Mesodermal cell (in vitro differentiated cells): ENCODE data around the gene LMBRD2.

ENCODE experiments used
- H3K27ac ChIP-seq: 2 replicates; pipeline ENCODE4 v1.7.0; 2013; ENCODE audit warnings: mild to moderate bottlenecking, low read depth, low read length, moderate library complexity; ENCODE audit not compliant: severe bottlenecking
- H3K36me3 ChIP-seq: 2 replicates; pipeline ENCODE4 v1.7.1; 2013; ENCODE audit warnings: mild to moderate bottlenecking, low read length, moderate library complexity; ENCODE audit not compliant: control insufficient read depth, insufficient read depth
- H3K4me1 ChIP-seq: one replicate; pipeline ENCODE4 v1.7.1; 2013; ENCODE audit warnings: mild to moderate bottlenecking, low read length; ENCODE audit not compliant: insufficient read depth, control insufficient read depth, poor library complexity, severe bottlenecking
- H3K4me3 ChIP-seq: 2 replicates; pipeline ENCODE4 v1.7.0; 2013; ENCODE audit warnings: low read length, control low read depth, mild to moderate bottlenecking; ENCODE audit not compliant: insufficient read depth, poor library complexity, severe bottlenecking; ENCODE audit errors: extremely low read depth
- H3K9me3 ChIP-seq: 2 replicates; pipeline ENCODE4 v1.7.1; 2013; ENCODE audit warnings: mild to moderate bottlenecking, low read length, moderate library complexity; ENCODE audit not compliant: control insufficient read depth
- WGBS, 2 experiments: methylation state at CpG; one replicate each; pipeline ENCODE4 v1.1.5; 2013; ENCODE audit warnings: missing lambda C conversion rate in 2 of 2; ENCODE audit not compliant: insufficient coverage in 2 of 2; 5-methylcytosine and 5-hydroxymethylcytosine counted together

Gene LMBRD2

GRCh38 chr5:36068751-36069281, 82.9 kb downstream of the LMBRD2 start:
- H3K27ac ChIP-seq = no peak overlapping the region
- 90 to 96% methylated on average over 4 to 5 of the region's 5 CpGs for WGBS, 2 experiments
- no peaks in the 10 kb centered on the region for H3K36me3 ChIP-seq
- H3K4me3 ChIP-seq = no peak overlapping the region
- H3K9me3 ChIP-seq = no peaks in the 10 kb centered on the region
- peaks cover 8% of the 10 kb centered on the region for H3K4me1 ChIP-seq

GRCh38 chr5:36066540-36067210, 85.0 kb downstream of the LMBRD2 start, which contains the start of gene UGT3A2:
Gene UGT3A2 (minus strand): TSS chr5:36066882. CDS start chr5:36066789, 93 bp downstream.
- H3K9me3 ChIP-seq = no peaks in the 10 kb centered on the region
- H3K4me3 ChIP-seq = peak within 1 kb of the TSS; percentile 35
- peaks cover 8% of the 10 kb centered on the region for H3K4me1 ChIP-seq
- WGBS, 2 experiments = 0 to 1% methylated on average over 5 to 14 of the region's 22 CpGs
- no peaks in the 10 kb centered on the region for H3K36me3 ChIP-seq
- no peak within 1 kb of the TSS for H3K27ac ChIP-seq

- H3K4me1 ChIP-seq = peaks cover 8% of the 10 kb centered on the region
- H3K4me3 ChIP-seq = peak overlapping the region; percentile 35
- WGBS, 2 experiments = 27 to 40% methylated on average over 9 to 12 of the region's 13 CpGs
- no peak overlapping the region for H3K27ac ChIP-seq
- H3K9me3 ChIP-seq = no peaks in the 10 kb centered on the region
- no peaks in the 10 kb centered on the region for H3K36me3 ChIP-seq
Measured at GRCh38 chr5:36066001-36066539, 85.6 kb downstream of the LMBRD2 start.

GRCh38 chr5:36060420-36060887, 91.2 kb downstream of the LMBRD2 start:
- 90 to 92% methylated on average over 4 to 10 of the region's 12 CpGs for WGBS, 2 experiments
- Histone ChIP-seq H3K4me3 (no peak overlapping the region), H3K27ac (no peak overlapping the region), H3K4me1 (peaks cover 9% of the 10 kb centered on the region), H3K9me3 (no peaks in the 10 kb centered on the region), H3K36me3 (no peaks in the 10 kb centered on the region)

DNA sequence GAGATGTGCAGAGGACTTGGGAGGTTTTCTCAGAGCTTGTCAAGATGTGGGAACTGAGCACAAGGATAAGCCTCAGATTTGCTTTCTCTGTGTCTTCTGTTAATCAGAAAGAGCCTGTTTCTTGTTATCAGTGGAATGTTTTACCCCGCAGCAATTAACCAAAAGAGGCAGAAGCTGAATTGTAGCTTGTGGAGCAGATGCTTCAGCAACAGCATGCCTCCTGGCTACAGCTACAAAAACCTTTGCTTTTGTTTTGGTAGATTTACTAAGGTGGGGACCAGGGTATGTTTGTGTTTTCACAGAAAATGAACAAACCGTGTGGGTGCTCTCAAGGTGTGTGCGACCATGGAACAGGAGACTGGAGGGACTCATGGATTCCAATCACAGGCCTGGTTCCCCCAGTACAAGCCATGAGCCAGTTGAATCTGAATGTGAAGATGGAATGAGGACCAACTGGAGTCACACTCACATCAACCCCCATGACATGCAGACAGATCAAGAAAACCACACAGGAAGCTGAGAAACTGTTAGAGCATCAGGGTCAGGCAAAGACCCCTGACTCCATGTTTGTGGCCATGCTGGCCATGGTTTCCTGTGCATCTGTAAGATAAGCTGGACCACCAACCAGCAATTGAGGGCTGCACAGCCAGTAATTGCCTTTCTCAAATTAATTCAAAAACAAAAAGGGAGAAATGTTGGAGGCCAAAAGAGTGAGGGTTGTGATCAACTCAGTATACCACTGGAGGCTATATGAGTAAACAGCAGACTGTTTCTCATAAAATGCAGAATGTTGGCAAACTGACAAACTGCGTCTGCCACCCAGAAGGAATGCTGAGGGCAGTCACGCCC, 91.9 kb downstream of the LMBRD2 start:
- no peaks in the 10 kb centered on the region for H3K9me3 ChIP-seq
- H3K27ac ChIP-seq = peak overlapping the region; percentile 41
- H3K36me3 ChIP-seq = no peaks in the 10 kb centered on the region
- WGBS, 2 experiments = 86 to 100% methylated on average over 4 of the region's 5 CpGs
- H3K4me3 ChIP-seq = no peak overlapping the region
- peaks cover 9% of the 10 kb centered on the region for H3K4me1 ChIP-seq

DNA sequence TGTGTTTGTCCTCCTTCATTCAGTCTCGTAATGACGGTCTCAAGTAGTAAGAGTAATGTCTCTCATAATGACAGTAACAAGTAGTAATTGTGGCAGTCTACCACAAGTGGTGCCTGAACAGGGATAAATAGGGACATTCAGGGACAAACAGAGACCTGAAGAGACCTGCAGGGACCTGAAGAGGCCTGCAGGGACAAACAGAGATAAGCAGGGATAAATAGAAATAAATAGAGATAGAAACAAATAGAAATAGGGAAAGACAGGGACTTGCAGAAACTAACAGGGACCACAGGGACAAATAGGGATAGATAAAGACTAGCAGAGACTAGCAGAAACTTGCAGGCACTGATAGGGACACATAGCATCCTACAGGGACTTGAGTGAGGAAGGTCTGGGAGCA, 92.9 kb downstream of the LMBRD2 start:
- WGBS, 2 experiments = 87% methylated on average over 2 of the region's 2 CpGs; no CpG with 5 or more reads in 1 of the 2 experiments

DNA sequence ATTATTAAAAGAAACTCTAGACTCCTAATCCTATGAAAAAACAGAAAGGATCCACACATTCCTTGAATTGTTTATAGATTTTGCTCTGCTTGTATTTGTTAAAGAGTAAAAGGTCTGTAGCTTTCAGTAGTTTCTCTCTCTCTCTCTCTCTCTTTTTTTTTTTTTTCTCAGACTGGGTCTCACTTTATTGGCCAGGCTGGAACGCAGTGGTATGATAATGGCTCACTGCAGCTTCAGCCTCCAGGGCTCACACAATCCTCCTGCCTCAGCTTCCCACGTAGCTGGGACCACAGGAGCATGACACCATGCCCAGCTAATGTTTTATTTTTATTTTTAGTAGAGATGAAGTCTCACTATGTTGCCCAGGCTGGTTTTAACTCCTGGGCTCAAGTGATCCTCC, 94.3 kb downstream of the LMBRD2 start:
- H3K4me1 ChIP-seq = peaks cover 9% of the 10 kb centered on the region

More for the DNA sequence above, 92.9 kb downstream of the LMBRD2 start:
- Histone ChIP-seq H3K9me3 (no peaks in the 10 kb centered on the region), H3K4me3 (no peak overlapping the region), H3K36me3 (no peaks in the 10 kb centered on the region), H3K4me1 (peaks cover 9% of the 10 kb centered on the region), H3K27ac (no peak overlapping the region)

DNA sequence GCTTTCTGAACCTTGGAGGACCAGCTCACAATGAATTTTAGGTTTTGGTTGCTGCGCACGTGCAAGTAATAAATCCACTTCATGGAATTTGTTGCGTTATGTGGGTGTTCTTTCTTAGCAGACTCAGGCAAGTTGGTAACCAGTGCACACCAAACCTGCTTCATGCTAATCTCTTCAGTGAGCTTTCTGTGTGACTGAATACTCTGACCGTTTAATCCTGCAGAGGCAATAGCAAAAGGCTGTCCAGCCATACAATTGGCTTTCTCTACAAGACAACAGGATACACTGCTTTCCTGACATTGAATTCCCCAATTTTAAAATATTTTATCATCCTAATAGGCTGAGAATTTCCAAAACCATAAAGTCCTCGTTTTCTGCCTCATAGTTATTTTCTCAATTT, 95.3 kb downstream of the LMBRD2 start:
- H3K4me3 ChIP-seq = no peak overlapping the region
- no peaks in the 10 kb centered on the region for H3K36me3 ChIP-seq
- WGBS, 2 experiments = 67 to 84% methylated on average over 3 to 5 of the region's 5 CpGs
- no peaks in the 10 kb centered on the region for H3K9me3 ChIP-seq
- peaks cover 9% of the 10 kb centered on the region for H3K4me1 ChIP-seq
- no peak overlapping the region for H3K27ac ChIP-seq

More for the DNA sequence above, 94.3 kb downstream of the LMBRD2 start:
- no peak overlapping the region for H3K27ac ChIP-seq
- H3K4me3 ChIP-seq = no peak overlapping the region
- no peaks in the 10 kb centered on the region for H3K9me3 ChIP-seq
- no peaks in the 10 kb centered on the region for H3K36me3 ChIP-seq
- no CpG with 5 or more reads among the region's 2 CpGs for WGBS, 2 experiments

- Histone ChIP-seq H3K9me3 (no peaks in the 10 kb centered on the region), H3K4me3 (no peak overlapping the region), H3K4me1 (peaks cover 9% of the 10 kb centered on the region), H3K36me3 (no peaks in the 10 kb centered on the region), H3K27ac (no peak overlapping the region)
- WGBS, 2 experiments = 86 to 95% methylated on average over 2 to 4 of the region's 5 CpGs
Measured at GRCh38 chr5:36055984-36056383, 95.7 kb downstream of the LMBRD2 start.

DNA sequence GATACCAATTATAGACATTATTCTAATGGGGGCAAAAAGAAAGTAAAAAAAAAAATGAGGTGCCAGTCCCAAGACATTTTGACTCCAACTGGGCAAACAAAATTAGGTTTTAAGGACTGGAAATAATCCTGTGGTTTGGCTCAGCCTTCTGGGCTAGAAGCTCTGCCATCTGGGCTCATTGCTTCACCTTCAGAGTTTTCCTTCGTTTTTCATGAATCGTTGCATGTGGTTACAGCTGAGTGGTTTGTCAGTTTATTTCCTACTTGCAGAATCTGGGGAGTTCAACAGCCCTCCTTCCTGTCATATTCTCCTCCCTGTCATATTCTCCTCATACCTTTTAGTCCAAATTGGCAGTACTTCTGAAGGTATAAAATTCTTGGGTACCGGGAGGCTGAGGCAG, 97.0 kb downstream of the LMBRD2 start:
- no peak overlapping the region for H3K27ac ChIP-seq
- no peaks in the 10 kb centered on the region for H3K36me3 ChIP-seq
- 57 to 86% methylated on average over 1 of the region's 3 CpGs for WGBS, 2 experiments
- peaks cover 4% of the 10 kb centered on the region for H3K4me1 ChIP-seq
- no peaks in the 10 kb centered on the region for H3K9me3 ChIP-seq
- H3K4me3 ChIP-seq = no peak overlapping the region
